ENCODE results near the gene CCDC33. TPM values are rescaled to one million over a fixed set of nuclear protein-coding genes. Genes with fewer than 3 reads are reported as not detected.

Gene CCDC33
- total RNA-seq, 1 experiment from 2014 or later: 2.7 TPM

DNA sequence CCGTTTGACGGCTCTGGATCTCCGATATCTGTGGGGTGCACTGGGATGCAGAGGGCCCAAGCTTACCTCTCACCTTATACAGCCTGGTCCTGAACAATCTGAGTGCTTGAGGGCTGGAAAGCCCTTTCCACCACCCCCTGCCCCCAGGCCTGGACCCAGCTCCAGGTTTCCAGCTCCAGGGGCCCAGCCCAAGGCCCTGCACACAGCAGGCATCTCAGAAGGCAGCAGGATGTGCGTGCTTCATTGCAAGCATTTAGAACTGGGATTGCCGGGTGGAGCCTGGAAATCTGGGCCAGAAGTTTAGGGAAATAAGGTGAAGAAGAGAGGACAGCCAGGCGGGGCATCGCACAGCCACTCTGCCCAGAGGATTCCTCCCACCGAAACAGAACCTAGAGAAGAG lies 25.6 kb downstream of the CCDC33 start:
- no peak for DNase-seq
- TF ChIP-seq, protein P1, sequence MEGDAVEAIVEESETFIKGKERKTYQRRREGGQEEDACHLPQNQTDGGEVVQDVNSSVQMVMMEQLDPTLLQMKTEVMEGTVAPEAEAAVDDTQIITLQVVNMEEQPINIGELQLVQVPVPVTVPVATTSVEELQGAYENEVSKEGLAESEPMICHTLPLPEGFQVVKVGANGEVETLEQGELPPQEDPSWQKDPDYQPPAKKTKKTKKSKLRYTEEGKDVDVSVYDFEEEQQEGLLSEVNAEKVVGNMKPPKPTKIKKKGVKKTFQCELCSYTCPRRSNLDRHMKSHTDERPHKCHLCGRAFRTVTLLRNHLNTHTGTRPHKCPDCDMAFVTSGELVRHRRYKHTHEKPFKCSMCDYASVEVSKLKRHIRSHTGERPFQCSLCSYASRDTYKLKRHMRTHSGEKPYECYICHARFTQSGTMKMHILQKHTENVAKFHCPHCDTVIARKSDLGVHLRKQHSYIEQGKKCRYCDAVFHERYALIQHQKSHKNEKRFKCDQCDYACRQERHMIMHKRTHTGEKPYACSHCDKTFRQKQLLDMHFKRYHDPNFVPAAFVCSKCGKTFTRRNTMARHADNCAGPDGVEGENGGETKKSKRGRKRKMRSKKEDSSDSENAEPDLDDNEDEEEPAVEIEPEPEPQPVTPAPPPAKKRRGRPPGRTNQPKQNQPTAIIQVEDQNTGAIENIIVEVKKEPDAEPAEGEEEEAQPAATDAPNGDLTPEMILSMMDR (IDR thresholded peaks at IDR 0.05; ENCODE audit: unreplicated experiment): no peak
- Mint-ChIP-seq H3K4me1 (ENCODE audit: low read depth, unreplicated experiment) (no peaks in the 10 kb centered on the region), H3K36me3 (ENCODE audit: insufficient read depth, unreplicated experiment) (no peaks in the 10 kb centered on the region), H3K27me3 (ENCODE audit: unreplicated experiment) (peaks cover 98% of the 10 kb centered on the region), H3K27ac (ENCODE audit: unreplicated experiment) (no peak overlapping the region), H3K9me3 (ENCODE audit: low read depth, unreplicated experiment) (peaks cover 2% of the 10 kb centered on the region), H3K4me3 (ENCODE audit: low read depth, unreplicated experiment) (no peak overlapping the region)
- CTCF ChIA-PET: interaction anchor here (0.6 to 1.1 kb wide), 2 partner anchors 10 to 37 kb away, joined by 3 read pairs; no protein-coding TSS in a partner anchor
- BruUV-seq (replicated peaks): no TSS peak
- intact Hi-C loops (cut with micrococcal nuclease; ENCODE audit: unreplicated experiment): no loop called here

DNA sequence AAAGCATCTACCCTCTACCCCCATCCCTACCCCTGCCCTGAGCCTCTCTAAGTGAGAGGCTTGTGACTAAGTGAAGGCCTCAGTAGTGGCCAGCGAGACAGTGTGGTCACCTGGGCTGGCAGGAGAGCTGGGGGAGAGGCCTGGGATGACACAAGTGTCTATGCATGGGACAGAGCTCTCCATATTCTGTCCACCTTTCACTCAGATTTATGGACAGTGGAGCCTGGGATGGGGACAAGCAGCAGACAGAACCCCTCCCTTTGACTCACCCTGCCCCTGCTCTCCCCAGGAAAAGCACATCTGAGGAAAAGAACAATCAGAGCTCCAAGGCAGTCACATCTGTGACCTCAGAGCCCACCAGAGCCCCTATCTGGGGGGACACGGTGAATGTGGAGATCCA lies 26.0 kb downstream of the CCDC33 start:
- no peak overlapping the region for H3K4me3 Mint-ChIP-seq (ENCODE audit: low read depth, unreplicated experiment)
- intact Hi-C loops (cut with micrococcal nuclease; ENCODE audit: unreplicated experiment): no loop called here
- DNase-seq: no peak
- CTCF ChIA-PET: interaction anchor here (1.1 kb wide), 1 partner anchor 10 kb away, joined by 3 read pairs; no protein-coding TSS in a partner anchor
- peaks cover 2% of the 10 kb centered on the region for H3K9me3 Mint-ChIP-seq (ENCODE audit: low read depth, unreplicated experiment)
- BruUV-seq (replicated peaks): no TSS peak
- H3K4me1 Mint-ChIP-seq (ENCODE audit: low read depth, unreplicated experiment): no peaks in the 10 kb centered on the region
- H3K27me3 Mint-ChIP-seq (ENCODE audit: unreplicated experiment): peaks cover 98% of the 10 kb centered on the region
- TF ChIP-seq, protein P1 (IDR thresholded peaks at IDR 0.05; ENCODE audit: unreplicated experiment): no peak
- H3K36me3 Mint-ChIP-seq (ENCODE audit: insufficient read depth, unreplicated experiment): no peaks in the 10 kb centered on the region
- H3K27ac Mint-ChIP-seq (ENCODE audit: unreplicated experiment): no peak overlapping the region

DNA sequence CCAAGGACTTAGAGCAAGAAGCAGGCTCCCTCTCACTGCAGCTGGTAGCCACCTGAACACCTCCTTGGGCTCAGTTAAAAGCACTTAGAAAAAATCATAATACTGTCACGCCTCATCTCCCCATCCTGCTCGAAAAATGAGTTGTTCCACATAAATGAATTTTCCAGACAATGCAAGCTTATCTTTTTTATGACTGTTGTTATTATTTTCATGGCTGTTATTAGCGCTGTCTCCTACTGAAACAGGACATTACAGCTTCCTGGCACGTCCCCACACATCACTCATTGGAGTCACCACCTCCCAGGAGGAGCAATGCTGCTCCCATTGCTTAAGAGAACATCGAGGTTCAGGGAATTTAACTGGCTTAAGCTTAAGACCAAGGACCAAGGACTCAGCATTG lies 26.5 kb downstream of the CCDC33 start:
- H3K27ac Mint-ChIP-seq (ENCODE audit: unreplicated experiment): no peak overlapping the region
- intact Hi-C loops (cut with micrococcal nuclease; ENCODE audit: unreplicated experiment): no loop called here
- peaks cover 94% of the 10 kb centered on the region for H3K27me3 Mint-ChIP-seq (ENCODE audit: unreplicated experiment)
- H3K36me3 Mint-ChIP-seq (ENCODE audit: insufficient read depth, unreplicated experiment): no peaks in the 10 kb centered on the region
- H3K4me3 Mint-ChIP-seq (ENCODE audit: low read depth, unreplicated experiment): no peak overlapping the region
- peaks cover 2% of the 10 kb centered on the region for H3K9me3 Mint-ChIP-seq (ENCODE audit: low read depth, unreplicated experiment)
- TF ChIP-seq, protein P1 (IDR thresholded peaks at IDR 0.05; ENCODE audit: unreplicated experiment): no peak
- CTCF ChIA-PET: interaction anchor here (1.1 kb wide), 1 partner anchor 11 kb away, joined by 3 read pairs; no protein-coding TSS in a partner anchor
- BruUV-seq (replicated peaks): no TSS peak
- no peak for DNase-seq
- no peaks in the 10 kb centered on the region for H3K4me1 Mint-ChIP-seq (ENCODE audit: low read depth, unreplicated experiment)

DNA sequence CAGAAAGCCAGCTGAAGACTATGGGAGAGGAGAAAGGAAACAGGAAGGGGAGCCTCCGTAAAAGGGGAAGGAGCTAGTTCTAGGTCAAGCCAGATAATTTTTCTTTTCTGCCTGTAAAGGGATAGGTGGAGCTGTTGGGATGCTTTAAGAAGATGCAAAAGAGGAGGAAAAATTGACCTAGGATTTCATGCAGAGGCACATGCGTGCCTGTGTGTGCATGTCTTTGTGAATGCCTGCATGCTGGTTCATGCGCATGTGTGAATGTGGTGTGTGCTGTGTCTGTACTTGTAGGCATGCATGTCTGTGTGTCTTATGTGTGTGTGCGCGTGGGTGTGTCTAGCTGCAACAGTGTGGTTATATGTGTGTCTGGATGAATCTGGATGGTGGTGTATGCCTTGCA lies 27.3 kb downstream of the CCDC33 start:
- no TSS peak for BruUV-seq (replicated peaks)
- Mint-ChIP-seq H3K4me3 (ENCODE audit: low read depth, unreplicated experiment) (no peak overlapping the region), H3K9me3 (ENCODE audit: low read depth, unreplicated experiment) (peaks cover 2% of the 10 kb centered on the region), H3K27ac (ENCODE audit: unreplicated experiment) (no peak overlapping the region), H3K36me3 (ENCODE audit: insufficient read depth, unreplicated experiment) (no peaks in the 10 kb centered on the region), H3K27me3 (ENCODE audit: unreplicated experiment) (peaks cover 94% of the 10 kb centered on the region), H3K4me1 (ENCODE audit: low read depth, unreplicated experiment) (no peaks in the 10 kb centered on the region)
- no peak for DNase-seq
- intact Hi-C loops (cut with micrococcal nuclease; ENCODE audit: unreplicated experiment): no loop called here
- CTCF ChIA-PET: no interaction called here
- TF ChIP-seq, protein P1 (IDR thresholded peaks at IDR 0.05; ENCODE audit: unreplicated experiment): no peak

Data from Calu3 (cell line).